ENCODE data around the gene SLC22A6. TPM values are rescaled to one million over a fixed set of nuclear protein-coding genes. Genes with fewer than 3 reads are reported as not detected.
A peak's percentile ranks its signal among the peaks of the same experiment; 100 is the strongest.

SLC22A6 gene, protein sequence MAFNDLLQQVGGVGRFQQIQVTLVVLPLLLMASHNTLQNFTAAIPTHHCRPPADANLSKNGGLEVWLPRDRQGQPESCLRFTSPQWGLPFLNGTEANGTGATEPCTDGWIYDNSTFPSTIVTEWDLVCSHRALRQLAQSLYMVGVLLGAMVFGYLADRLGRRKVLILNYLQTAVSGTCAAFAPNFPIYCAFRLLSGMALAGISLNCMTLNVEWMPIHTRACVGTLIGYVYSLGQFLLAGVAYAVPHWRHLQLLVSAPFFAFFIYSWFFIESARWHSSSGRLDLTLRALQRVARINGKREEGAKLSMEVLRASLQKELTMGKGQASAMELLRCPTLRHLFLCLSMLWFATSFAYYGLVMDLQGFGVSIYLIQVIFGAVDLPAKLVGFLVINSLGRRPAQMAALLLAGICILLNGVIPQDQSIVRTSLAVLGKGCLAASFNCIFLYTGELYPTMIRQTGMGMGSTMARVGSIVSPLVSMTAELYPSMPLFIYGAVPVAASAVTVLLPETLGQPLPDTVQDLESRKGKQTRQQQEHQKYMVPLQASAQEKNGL
- not detected for polyA plus RNA-seq (2013, experiment 1 of 2)
- not detected for polyA plus RNA-seq (2013, experiment 2 of 2)

DNA sequence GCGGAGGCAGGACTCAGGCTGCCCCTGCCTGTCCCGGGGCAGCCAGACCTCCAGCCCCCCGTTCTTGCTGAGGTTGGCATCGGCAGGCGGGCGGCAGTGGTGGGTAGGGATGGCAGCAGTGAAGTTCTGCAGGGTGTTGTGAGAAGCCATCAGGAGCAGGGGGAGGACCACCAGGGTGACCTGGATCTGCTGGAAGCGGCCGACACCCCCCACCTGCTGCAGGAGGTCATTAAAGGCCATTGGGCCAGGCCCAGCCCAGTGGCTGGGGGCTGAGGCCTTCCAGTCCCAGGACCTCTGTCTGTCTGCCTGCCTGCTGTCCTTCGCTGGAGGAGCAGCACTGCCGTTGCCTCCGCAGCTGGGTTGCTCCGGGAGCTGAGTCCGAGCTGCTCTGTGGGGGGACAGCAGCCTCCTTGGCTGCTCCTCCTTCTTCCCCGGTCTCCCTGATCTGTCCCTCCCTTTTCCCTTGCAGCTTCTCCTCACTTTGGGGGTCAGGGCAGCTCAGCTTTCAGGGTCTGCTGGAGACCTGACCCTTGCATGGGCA lies at the start of gene SLC22A6:
SLC22A6 (minus strand) TSS at position 517 of the 541 bp plus-strand sequence; CDS start at position 240, 277 bp downstream.
- no peaks in the 10 kb centered on the region for H3K36me3 ChIP-seq (ENCODE audit: control insufficient read depth, insufficient read depth, low read length)
- H3K4me1 ChIP-seq (ENCODE audit: control insufficient read depth, low read depth, low read length), result no peaks in the 10 kb centered on the region
- no peak within 1 kb of the TSS for H3K27ac ChIP-seq (ENCODE audit: low read depth, low read length)
- H3K79me2 ChIP-seq (ENCODE audit: control insufficient read depth, insufficient read depth, low read length), result no peaks in the 10 kb centered on the region
- no peak within 1 kb of the TSS for H2AK5ac ChIP-seq (ENCODE audit: low read length)
- no peak for DNase-seq
- no peak within 1 kb of the TSS for H4K8ac ChIP-seq (ENCODE audit: low read depth, low read length)
- no peak within 1 kb of the TSS for H2BK120ac ChIP-seq (ENCODE audit: low read depth, low read length)
- H3K4me3 ChIP-seq (ENCODE audit: low read length), result no peak within 1 kb of the TSS
- H2BK15ac ChIP-seq (replicated peaks; ENCODE audit: low read depth), result no peak within 1 kb of the TSS
- no peaks in the 10 kb centered on the region for H3K27me3 ChIP-seq (ENCODE audit: insufficient read depth, low read length, poor library complexity)
- H4K5ac ChIP-seq (ENCODE audit: low read length), result no peak within 1 kb of the TSS
- H3K23ac ChIP-seq (ENCODE audit: low read length), result no peak within 1 kb of the TSS
- no CpG with 5 or more reads among the region's 14 CpGs for WGBS (ENCODE audit: extremely low coverage, insufficient coverage, low lambda C conversion rate)
- H3K56ac ChIP-seq (ENCODE audit: low read length), result no peak within 1 kb of the TSS
- H2BK5ac ChIP-seq (ENCODE audit: low read length), result no peak within 1 kb of the TSS
- no peak within 1 kb of the TSS for H3K4ac ChIP-seq (ENCODE audit: low read depth, low read length)
- no peaks in the 10 kb centered on the region for H3K79me1 ChIP-seq (ENCODE audit: low read length)
- no peak within 1 kb of the TSS for H3K4me2 ChIP-seq (ENCODE audit: low read length)
- no peak within 1 kb of the TSS for H3K9ac ChIP-seq (ENCODE audit: low read length)
- no peak within 1 kb of the TSS for H3K18ac ChIP-seq (ENCODE audit: low read length)

DNA sequence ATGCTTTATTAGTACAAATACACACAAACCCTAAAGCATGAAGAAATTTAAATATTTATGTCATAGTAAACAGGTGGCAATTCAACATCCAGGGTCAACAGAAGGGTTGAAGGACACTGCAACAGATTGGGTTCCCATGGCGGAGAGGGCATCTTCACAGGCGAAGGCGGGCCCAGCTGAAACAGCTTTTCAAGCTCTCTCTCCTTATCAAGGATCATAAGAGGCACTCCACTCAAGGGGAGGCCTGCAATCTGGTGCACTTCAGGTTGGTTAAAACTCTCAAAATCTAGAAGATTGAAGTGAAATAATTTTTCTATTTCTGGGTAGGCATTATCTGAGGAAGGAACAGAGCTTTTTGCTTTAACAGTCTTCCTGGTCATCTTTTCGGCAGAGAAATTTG lies 47.7 kb upstream of the SLC22A6 start:
- no peak overlapping the region for H2AK5ac ChIP-seq (ENCODE audit: low read length)
- H2BK120ac ChIP-seq (ENCODE audit: low read depth, low read length), result no peak overlapping the region
- H3K4me1 ChIP-seq (ENCODE audit: control insufficient read depth, low read depth, low read length), result no peaks in the 10 kb centered on the region
- H3K56ac ChIP-seq (ENCODE audit: low read length), result no peak overlapping the region
- no peak overlapping the region for H3K27ac ChIP-seq (ENCODE audit: low read depth, low read length)
- H3K18ac ChIP-seq (ENCODE audit: low read length), result no peak overlapping the region
- no peak for DNase-seq
- no peak overlapping the region for H3K9ac ChIP-seq (ENCODE audit: low read length)
- H3K4ac ChIP-seq (ENCODE audit: low read depth, low read length), result no peak overlapping the region
- no peaks in the 10 kb centered on the region for H3K79me2 ChIP-seq (ENCODE audit: control insufficient read depth, insufficient read depth, low read length)
- no peak overlapping the region for H2BK15ac ChIP-seq (replicated peaks; ENCODE audit: low read depth)
- no peak overlapping the region for H3K4me2 ChIP-seq (ENCODE audit: low read length)
- H3K4me3 ChIP-seq (ENCODE audit: low read length), result no peak overlapping the region
- H3K36me3 ChIP-seq (ENCODE audit: control insufficient read depth, insufficient read depth, low read length), result no peaks in the 10 kb centered on the region
- H4K8ac ChIP-seq (ENCODE audit: low read depth, low read length), result no peak overlapping the region
- no CpG with 5 or more reads among the region's 4 CpGs for WGBS (ENCODE audit: extremely low coverage, insufficient coverage, low lambda C conversion rate)
- no peaks in the 10 kb centered on the region for H3K27me3 ChIP-seq (ENCODE audit: insufficient read depth, low read length, poor library complexity)
- no peak overlapping the region for H3K23ac ChIP-seq (ENCODE audit: low read length)
- no peak overlapping the region for H2BK5ac ChIP-seq (ENCODE audit: low read length)
- H3K79me1 ChIP-seq (ENCODE audit: low read length), result no peaks in the 10 kb centered on the region
- H4K5ac ChIP-seq (ENCODE audit: low read length), result no peak overlapping the region

DNA sequence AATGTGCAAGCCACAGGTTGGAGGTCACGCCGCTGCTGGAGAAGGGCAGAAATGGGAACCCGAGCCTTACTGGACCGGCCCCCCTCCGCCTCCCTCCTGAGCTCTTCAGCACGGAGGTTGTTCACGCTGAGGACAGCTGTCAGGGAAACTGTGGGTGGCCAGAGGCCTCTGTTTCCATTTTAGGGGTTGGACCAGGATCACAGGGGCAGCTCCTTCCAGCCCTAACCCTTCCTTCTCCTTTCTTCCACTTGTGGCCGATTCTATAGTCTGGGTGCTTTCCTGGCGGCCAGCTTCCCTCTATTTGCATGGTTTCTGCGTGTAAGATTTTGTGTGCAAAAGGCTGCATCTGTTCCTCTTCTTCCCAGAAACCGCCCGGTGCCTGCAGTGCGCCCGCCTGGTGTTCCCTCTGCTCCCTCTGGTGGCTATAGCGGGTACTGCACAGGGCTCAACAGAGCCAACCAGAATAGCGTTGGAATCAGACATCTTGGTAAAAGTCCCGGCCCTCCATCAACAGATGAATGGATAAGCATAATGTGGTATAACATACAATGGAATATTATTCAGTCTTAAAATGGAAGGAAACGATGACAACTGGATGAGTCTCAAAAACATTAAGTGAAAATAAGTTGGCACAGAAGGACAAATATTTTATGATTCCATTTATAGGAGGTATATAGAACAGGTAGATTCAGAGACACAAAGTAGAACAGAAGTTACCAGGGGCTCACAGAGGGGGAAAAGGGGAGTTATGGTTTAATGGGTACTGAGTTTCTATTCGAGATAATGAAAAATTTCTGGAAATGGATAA lies 39.3 kb upstream of the SLC22A6 start:
- no peak overlapping the region for H2BK5ac ChIP-seq (ENCODE audit: low read length)
- H3K23ac ChIP-seq (ENCODE audit: low read length), result no peak overlapping the region
- H3K4ac ChIP-seq (ENCODE audit: low read depth, low read length), result no peak overlapping the region
- H3K79me2 ChIP-seq (ENCODE audit: control insufficient read depth, insufficient read depth, low read length), result no peaks in the 10 kb centered on the region
- H2BK15ac ChIP-seq (replicated peaks; ENCODE audit: low read depth), result no peak overlapping the region
- H2BK120ac ChIP-seq (ENCODE audit: low read depth, low read length), result no peak overlapping the region
- DNase-seq, result peak; percentile 73
- no peak overlapping the region for H3K27ac ChIP-seq (ENCODE audit: low read depth, low read length)
- H3K79me1 ChIP-seq (ENCODE audit: low read length), result no peaks in the 10 kb centered on the region
- no peak overlapping the region for H3K56ac ChIP-seq (ENCODE audit: low read length)
- H3K9ac ChIP-seq (ENCODE audit: low read length), result no peak overlapping the region
- H3K4me1 ChIP-seq (ENCODE audit: control insufficient read depth, low read depth, low read length), result no peaks in the 10 kb centered on the region
- H3K4me2 ChIP-seq (ENCODE audit: low read length), result no peak overlapping the region
- no peaks in the 10 kb centered on the region for H3K27me3 ChIP-seq (ENCODE audit: insufficient read depth, low read length, poor library complexity)
- H4K8ac ChIP-seq (ENCODE audit: low read depth, low read length), result no peak overlapping the region
- no CpG with 5 or more reads among the region's 19 CpGs for WGBS (ENCODE audit: extremely low coverage, insufficient coverage, low lambda C conversion rate)
- no peak overlapping the region for H3K18ac ChIP-seq (ENCODE audit: low read length)
- no peak overlapping the region for H2AK5ac ChIP-seq (ENCODE audit: low read length)
- H4K5ac ChIP-seq (ENCODE audit: low read length), result no peak overlapping the region
- no peak overlapping the region for H3K4me3 ChIP-seq (ENCODE audit: low read length)
- H3K36me3 ChIP-seq (ENCODE audit: control insufficient read depth, insufficient read depth, low read length), result no peaks in the 10 kb centered on the region

DNA sequence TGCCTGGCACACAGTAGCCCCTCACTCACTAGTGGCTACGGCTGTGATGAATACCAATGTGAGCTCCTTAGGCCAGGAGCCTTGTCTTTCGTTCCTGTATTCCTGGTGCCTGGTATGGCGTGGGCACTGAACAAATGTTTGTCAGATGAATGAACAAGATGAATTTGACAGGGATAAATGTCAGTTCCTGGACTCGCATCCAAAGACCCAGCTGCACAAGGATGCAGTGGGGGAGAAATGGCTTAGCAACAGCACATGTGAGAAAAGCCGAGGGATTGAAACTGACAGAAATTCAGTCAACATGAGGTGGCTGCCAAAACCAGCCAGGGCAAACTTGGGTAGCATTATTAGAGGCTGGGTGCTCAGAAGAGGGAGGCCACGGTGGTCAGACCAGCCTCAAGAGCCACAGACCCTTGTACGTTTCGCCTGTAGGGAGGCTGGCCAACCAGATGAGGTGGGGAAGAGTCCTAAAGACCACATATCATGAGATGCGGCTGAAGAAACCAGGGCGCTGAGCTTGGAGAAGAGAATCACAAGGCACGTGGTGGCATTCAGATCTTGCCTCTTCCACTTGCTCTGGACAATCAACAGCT lies 38.6 kb upstream of the SLC22A6 start:
- H3K79me1 ChIP-seq (ENCODE audit: low read length), result no peaks in the 10 kb centered on the region
- no peaks in the 10 kb centered on the region for H3K36me3 ChIP-seq (ENCODE audit: control insufficient read depth, insufficient read depth, low read length)
- WGBS (ENCODE audit: extremely low coverage, insufficient coverage, low lambda C conversion rate), result no CpG with 5 or more reads among the region's 11 CpGs
- no peak overlapping the region for H3K56ac ChIP-seq (ENCODE audit: low read length)
- no peaks in the 10 kb centered on the region for H3K4me1 ChIP-seq (ENCODE audit: control insufficient read depth, low read depth, low read length)
- H3K18ac ChIP-seq (ENCODE audit: low read length), result no peak overlapping the region
- no peak overlapping the region for H2BK5ac ChIP-seq (ENCODE audit: low read length)
- no peaks in the 10 kb centered on the region for H3K27me3 ChIP-seq (ENCODE audit: insufficient read depth, low read length, poor library complexity)
- DNase-seq, result no peak
- H3K27ac ChIP-seq (ENCODE audit: low read depth, low read length), result no peak overlapping the region
- H4K5ac ChIP-seq (ENCODE audit: low read length), result no peak overlapping the region
- no peaks in the 10 kb centered on the region for H3K79me2 ChIP-seq (ENCODE audit: control insufficient read depth, insufficient read depth, low read length)
- no peak overlapping the region for H3K4ac ChIP-seq (ENCODE audit: low read depth, low read length)
- H3K23ac ChIP-seq (ENCODE audit: low read length), result peak overlapping the region; percentile 76
- no peak overlapping the region for H2BK15ac ChIP-seq (replicated peaks; ENCODE audit: low read depth)
- no peak overlapping the region for H3K4me3 ChIP-seq (ENCODE audit: low read length)
- H3K9ac ChIP-seq (ENCODE audit: low read length), result no peak overlapping the region
- no peak overlapping the region for H2BK120ac ChIP-seq (ENCODE audit: low read depth, low read length)
- no peak overlapping the region for H4K8ac ChIP-seq (ENCODE audit: low read depth, low read length)
- H2AK5ac ChIP-seq (ENCODE audit: low read length), result no peak overlapping the region
- H3K4me2 ChIP-seq (ENCODE audit: low read length), result no peak overlapping the region

DNA sequence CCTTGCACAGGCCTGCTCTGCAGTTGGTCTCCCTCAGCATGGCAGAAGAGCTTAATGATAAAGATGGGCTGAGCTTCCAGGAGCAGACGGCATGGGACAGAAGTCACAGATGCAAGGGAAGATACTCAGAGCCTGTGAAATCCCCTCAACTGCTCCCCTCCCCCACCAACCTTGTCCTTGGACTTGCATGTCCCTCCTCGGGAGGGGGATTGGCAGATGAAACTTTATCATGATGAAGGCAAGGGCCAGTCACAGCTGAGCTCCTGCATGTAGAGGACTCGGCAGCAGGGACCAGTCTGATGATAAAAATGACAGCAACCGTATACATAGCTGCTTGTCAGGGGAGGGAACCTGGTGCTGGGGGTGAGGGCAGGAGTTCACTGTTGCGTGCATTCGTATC lies 37.7 kb upstream of the SLC22A6 start:
- peak; percentile 68 for DNase-seq
- Histone ChIP-seq H2BK5ac (ENCODE audit: low read length) (no peak overlapping the region), H3K36me3 (ENCODE audit: control insufficient read depth, insufficient read depth, low read length) (no peaks in the 10 kb centered on the region), H3K23ac (ENCODE audit: low read length) (no peak overlapping the region), H2BK120ac (ENCODE audit: low read depth, low read length) (no peak overlapping the region), H3K27me3 (ENCODE audit: insufficient read depth, low read length, poor library complexity) (no peaks in the 10 kb centered on the region), H3K4me3 (ENCODE audit: low read length) (no peak overlapping the region), H3K18ac (ENCODE audit: low read length) (no peak overlapping the region), H3K56ac (ENCODE audit: low read length) (no peak overlapping the region), H3K4me1 (ENCODE audit: control insufficient read depth, low read depth, low read length) (no peaks in the 10 kb centered on the region), H3K4ac (ENCODE audit: low read depth, low read length) (no peak overlapping the region), H3K79me2 (ENCODE audit: control insufficient read depth, insufficient read depth, low read length) (no peaks in the 10 kb centered on the region), H4K5ac (ENCODE audit: low read length) (no peak overlapping the region), H3K9ac (ENCODE audit: low read length) (no peak overlapping the region), H3K4me2 (ENCODE audit: low read length) (no peak overlapping the region), H4K8ac (ENCODE audit: low read depth, low read length) (no peak overlapping the region), H2AK5ac (ENCODE audit: low read length) (no peak overlapping the region), H2BK15ac (replicated peaks; ENCODE audit: low read depth) (no peak overlapping the region), H3K27ac (ENCODE audit: low read depth, low read length) (no peak overlapping the region), H3K79me1 (ENCODE audit: low read length) (no peaks in the 10 kb centered on the region)
- no CpG with 5 or more reads among the region's 6 CpGs for WGBS (ENCODE audit: extremely low coverage, insufficient coverage, low lambda C conversion rate)

Data from mesendoderm (in vitro differentiated cells).